Liver (tissue), 9 donors: ENCODE data around the gene PEX5L. TPM values are rescaled to one million over a fixed set of nuclear protein-coding genes. Genes with fewer than 3 reads are reported as not detected.

Experiments
- DNase-seq: peaks from one replicate; pipeline ENCODE4 v3.0.0-alpha.2; 2017; ENCODE audit warnings: low spot score
- H3K27ac ChIP-seq, 2 donors: one replicate each; pipeline ENCODE4 v1.7.0; 2013; ENCODE audit warnings: inconsistent platforms in 2 of 2, low read length in 2 of 2, control low read depth in 1 of 2, low read depth in 1 of 2, mild to moderate bottlenecking in 1 of 2
- H3K27me3 ChIP-seq, 4 donors: one replicate each; pipeline versions ENCODE4 v1.6.1 to v1.7.0; 2013; ENCODE audit warnings: low read length in 3 of 4, inconsistent platforms in 1 of 4, mild to moderate bottlenecking in 1 of 4, moderate library complexity in 1 of 4; ENCODE audit not compliant: control insufficient read depth in 4 of 4, insufficient read depth in 4 of 4
- H3K36me3 ChIP-seq, 4 donors: one replicate each; pipeline versions ENCODE4 v1.6.1 to v1.7.0; 2013; ENCODE audit warnings: low read length in 3 of 4, mild to moderate bottlenecking in 3 of 4, low read depth in 1 of 4, moderate library complexity in 1 of 4; ENCODE audit not compliant: control insufficient read depth in 4 of 4, insufficient read depth in 3 of 4
- H3K4me1 ChIP-seq, 4 donors: one replicate each; pipeline versions ENCODE4 v1.6.1 to v1.7.0; 2013; ENCODE audit warnings: low read length in 3 of 4, mild to moderate bottlenecking in 3 of 4, moderate library complexity in 1 of 4; ENCODE audit not compliant: control insufficient read depth in 4 of 4, insufficient read depth in 4 of 4
- H3K4me3 ChIP-seq, 3 donors: one replicate each; pipeline versions ENCODE4 v1.6.1 to v1.7.0; 2013; ENCODE audit warnings: low read length in 3 of 3, control low read depth in 1 of 3, low read depth in 1 of 3, mild to moderate bottlenecking in 1 of 3
- H3K9ac ChIP-seq, 2 donors: one replicate each; pipeline ENCODE4 v1.7.0; 2013; ENCODE audit warnings: low read length in 2 of 2, mild to moderate bottlenecking in 2 of 2, moderate library complexity in 2 of 2, control low read depth in 1 of 2, low read depth in 1 of 2
- H3K9me3 ChIP-seq, 4 donors: one replicate each; pipeline versions ENCODE4 v1.6.1 to v1.7.0; 2013; ENCODE audit warnings: low read length in 3 of 4; ENCODE audit not compliant: control insufficient read depth in 4 of 4
- EGR1 ChIP-seq, 2 donors: IDR thresholded peaks; 2 replicates each; pipeline ENCODE4 v1.6.1; 2016 to 2018; ENCODE audit warnings: antibody characterized with exemption in 2 of 2, low read depth in 2 of 2
- FOXA1 ChIP-seq: IDR thresholded peaks from 2 replicates; pipeline ENCODE4 v1.6.1; 2016; ENCODE audit warnings: antibody characterized with exemption
- FOXA2 ChIP-seq: IDR thresholded peaks from 2 replicates; pipeline ENCODE4 v1.6.1; 2016; ENCODE audit warnings: antibody characterized with exemption
- GABPA ChIP-seq, 2 donors: IDR thresholded peaks in 1 of 2; conservative IDR thresholded peaks in 1 of 2; 2 replicates each; pipeline ENCODE4 v1.6.1; 2016; ENCODE audit warnings: antibody characterized with exemption in 2 of 2, mild to moderate bottlenecking in 1 of 2, moderate library complexity in 1 of 2
- HNF4A ChIP-seq, 2 donors: conservative IDR thresholded peaks; 2 replicates each; pipeline ENCODE4 v1.6.1; 2016; ENCODE audit warnings: antibody characterized with exemption in 2 of 2, mild to moderate bottlenecking in 2 of 2
- HNF4G ChIP-seq: IDR thresholded peaks from 2 replicates; pipeline ENCODE4 v1.6.1; 2016; ENCODE audit warnings: antibody characterized with exemption
- JUND ChIP-seq, 2 donors: IDR thresholded peaks; 2 replicates each; pipeline ENCODE4 v1.6.1; 2016; ENCODE audit warnings: antibody characterized with exemption in 2 of 2
- NR2F2 ChIP-seq: IDR thresholded peaks from 2 replicates; pipeline ENCODE4 v1.6.1; 2016; ENCODE audit warnings: antibody characterized with exemption
- RAD21 ChIP-seq, 2 donors: IDR thresholded peaks; 2 replicates each; pipeline ENCODE4 v1.6.1; 2016; ENCODE audit warnings: antibody characterized with exemption in 2 of 2, mild to moderate bottlenecking in 2 of 2
- RXRA ChIP-seq, 2 donors: IDR thresholded peaks; 2 replicates each; pipeline ENCODE4 v1.6.1; 2017 to 2018; ENCODE audit warnings: antibody characterized with exemption in 2 of 2, mild to moderate bottlenecking in 1 of 2
- SP1 ChIP-seq: IDR thresholded peaks from 2 replicates; pipeline ENCODE4 v1.6.1; 2018; ENCODE audit warnings: antibody characterized with exemption, mild to moderate bottlenecking
- TAF1 ChIP-seq: conservative IDR thresholded peaks from 2 replicates; pipeline ENCODE4 v1.6.1; 2016; ENCODE audit warnings: antibody characterized with exemption, mild to moderate bottlenecking
- WGBS: extraction: QIAGEN DNeasy Blood & Tissue Kit; methylation state at CpG from one replicate; pipeline ENCODE4 v1.1.7; 2013; 5-methylcytosine and 5-hydroxymethylcytosine counted together
- polyA plus RNA-seq, 2 donors: library from polyadenylated mRNA; stranded (reverse) in 1 of 2; unstranded in 1 of 2; fragments of 200-250 nt in 1 of 2; fragments of >200 nt in 1 of 2; fragmentation: Nextera tagmentation in 1 of 2; extraction: Ambion mirVana in 1 of 2; gene quantifications; one replicate each; pipeline versions ENCODE4 v1.2.1 to v1.2.3, GENCODE V29; 2013 to 2015
- total RNA-seq, 2 donors: library from RNA; depleted of rRNA; stranded (reverse); fragments of >200 nt; gene quantifications; one replicate each; pipeline ENCODE4 v1.2.3, GENCODE V29; 2014
- TF ChIP-seq, protein P1 (sequence below): IDR thresholded peaks from 2 replicates; pipeline ENCODE4 v1.6.1; 2016; ENCODE audit warnings: antibody characterized with exemption
- TF ChIP-seq, protein P2 (sequence below): IDR thresholded peaks from 2 replicates; pipeline ENCODE4 v1.6.1; 2016; ENCODE audit warnings: antibody characterized with exemption, mild to moderate bottlenecking
- TF ChIP-seq, protein P3 (sequence below): fragments of 150-350 bp; IDR thresholded peaks from 2 replicates; pipeline ENCODE4 v1.5.1; 2017; ENCODE audit warnings: improper control_type of control experiment, low read depth, low read length; ENCODE audit not compliant: missing input control
- TF ChIP-seq, protein P4 (sequence below): IDR thresholded peaks from 2 replicates; pipeline ENCODE4 v1.6.1; 2016; ENCODE audit warnings: antibody characterized with exemption
- donor health status: healthy.
- donor health status: healthy.
- donor health status: healthy.
- donor health status: healthy.
- donor health status: healthy.

Gene PEX5L
- total and polyA plus RNA-seq, 4 donors: 0.03 TPM; not detected in 3

DNA sequence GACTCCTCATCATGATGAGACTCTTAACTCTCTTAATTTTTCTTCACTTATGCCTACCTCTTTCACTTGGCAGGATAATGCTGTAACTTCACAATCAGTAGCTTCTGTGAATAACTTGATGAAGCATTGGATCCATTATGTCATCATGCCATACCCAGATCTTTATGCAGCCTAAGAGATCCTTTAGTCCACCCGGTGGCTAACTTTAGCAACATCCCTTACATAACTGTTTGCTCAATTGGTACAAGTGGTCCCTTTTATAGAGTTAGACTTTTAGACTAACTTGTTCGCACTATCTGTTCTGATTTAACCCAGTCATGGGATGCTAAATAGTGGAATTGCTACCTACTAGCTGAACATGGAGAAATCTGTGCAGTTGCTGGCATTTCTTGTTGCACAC lies 199.4 kb downstream of the PEX5L start:
- Histone ChIP-seq H3K27me3 (no peaks in the 10 kb centered on the region), H3K9me3 (no peaks in the 10 kb centered on the region), H3K9ac (no peak overlapping the region), H3K36me3 (no peaks in the 10 kb centered on the region), H3K27ac (no peak overlapping the region), H3K4me3 (no peak overlapping the region), H3K4me1 (peaks cover 0 to 4% (median 0%) of the 10 kb centered on the region in 4 donors)
- WGBS: 65% methylated on average over 2 of the region's 2 CpGs
- TF ChIP-seq RAD21 (IDR thresholded peaks at IDR 0.05): peak in 1 of 2 donors; percentile 6
- TF ChIP-seq, protein P1, sequence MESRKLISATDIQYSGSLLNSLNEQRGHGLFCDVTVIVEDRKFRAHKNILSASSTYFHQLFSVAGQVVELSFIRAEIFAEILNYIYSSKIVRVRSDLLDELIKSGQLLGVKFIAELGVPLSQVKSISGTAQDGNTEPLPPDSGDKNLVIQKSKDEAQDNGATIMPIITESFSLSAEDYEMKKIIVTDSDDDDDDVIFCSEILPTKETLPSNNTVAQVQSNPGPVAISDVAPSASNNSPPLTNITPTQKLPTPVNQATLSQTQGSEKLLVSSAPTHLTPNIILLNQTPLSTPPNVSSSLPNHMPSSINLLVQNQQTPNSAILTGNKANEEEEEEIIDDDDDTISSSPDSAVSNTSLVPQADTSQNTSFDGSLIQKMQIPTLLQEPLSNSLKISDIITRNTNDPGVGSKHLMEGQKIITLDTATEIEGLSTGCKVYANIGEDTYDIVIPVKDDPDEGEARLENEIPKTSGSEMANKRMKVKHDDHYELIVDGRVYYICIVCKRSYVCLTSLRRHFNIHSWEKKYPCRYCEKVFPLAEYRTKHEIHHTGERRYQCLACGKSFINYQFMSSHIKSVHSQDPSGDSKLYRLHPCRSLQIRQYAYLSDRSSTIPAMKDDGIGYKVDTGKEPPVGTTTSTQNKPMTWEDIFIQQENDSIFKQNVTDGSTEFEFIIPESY: no peak
- no peak for DNase-seq

DNA sequence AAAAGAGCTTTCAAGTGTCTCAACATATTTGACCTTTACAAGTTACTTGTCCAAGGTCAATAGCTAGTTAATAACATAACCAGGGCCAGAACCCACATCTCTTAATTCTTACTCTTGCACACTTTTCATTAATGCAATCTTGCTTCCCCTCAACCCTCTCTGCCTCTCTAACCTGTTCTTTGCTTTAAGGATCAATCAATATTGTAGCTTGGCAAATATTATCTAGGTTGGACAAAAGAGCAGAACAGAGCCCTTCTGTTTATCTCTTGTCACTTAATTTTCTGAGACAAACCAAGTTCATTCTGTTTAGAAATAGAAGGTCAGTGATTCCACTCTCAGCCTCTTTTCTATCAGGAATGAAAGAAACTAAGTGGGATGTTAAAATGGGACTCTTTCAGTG lies 203.4 kb downstream of the PEX5L start:
- no peak overlapping the region for H3K27ac ChIP-seq
- no peaks in the 10 kb centered on the region for H3K9me3 ChIP-seq
- H3K27me3 ChIP-seq: no peaks in the 10 kb centered on the region
- peaks cover 0 to 4% (median 0%) of the 10 kb centered on the region in 4 donors for H3K4me1 ChIP-seq
- no peaks in the 10 kb centered on the region for H3K36me3 ChIP-seq
- no peak overlapping the region for H3K4me3 ChIP-seq
- H3K9ac ChIP-seq: no peak overlapping the region
- DNase-seq: no peak
- TF ChIP-seq, protein P2, sequence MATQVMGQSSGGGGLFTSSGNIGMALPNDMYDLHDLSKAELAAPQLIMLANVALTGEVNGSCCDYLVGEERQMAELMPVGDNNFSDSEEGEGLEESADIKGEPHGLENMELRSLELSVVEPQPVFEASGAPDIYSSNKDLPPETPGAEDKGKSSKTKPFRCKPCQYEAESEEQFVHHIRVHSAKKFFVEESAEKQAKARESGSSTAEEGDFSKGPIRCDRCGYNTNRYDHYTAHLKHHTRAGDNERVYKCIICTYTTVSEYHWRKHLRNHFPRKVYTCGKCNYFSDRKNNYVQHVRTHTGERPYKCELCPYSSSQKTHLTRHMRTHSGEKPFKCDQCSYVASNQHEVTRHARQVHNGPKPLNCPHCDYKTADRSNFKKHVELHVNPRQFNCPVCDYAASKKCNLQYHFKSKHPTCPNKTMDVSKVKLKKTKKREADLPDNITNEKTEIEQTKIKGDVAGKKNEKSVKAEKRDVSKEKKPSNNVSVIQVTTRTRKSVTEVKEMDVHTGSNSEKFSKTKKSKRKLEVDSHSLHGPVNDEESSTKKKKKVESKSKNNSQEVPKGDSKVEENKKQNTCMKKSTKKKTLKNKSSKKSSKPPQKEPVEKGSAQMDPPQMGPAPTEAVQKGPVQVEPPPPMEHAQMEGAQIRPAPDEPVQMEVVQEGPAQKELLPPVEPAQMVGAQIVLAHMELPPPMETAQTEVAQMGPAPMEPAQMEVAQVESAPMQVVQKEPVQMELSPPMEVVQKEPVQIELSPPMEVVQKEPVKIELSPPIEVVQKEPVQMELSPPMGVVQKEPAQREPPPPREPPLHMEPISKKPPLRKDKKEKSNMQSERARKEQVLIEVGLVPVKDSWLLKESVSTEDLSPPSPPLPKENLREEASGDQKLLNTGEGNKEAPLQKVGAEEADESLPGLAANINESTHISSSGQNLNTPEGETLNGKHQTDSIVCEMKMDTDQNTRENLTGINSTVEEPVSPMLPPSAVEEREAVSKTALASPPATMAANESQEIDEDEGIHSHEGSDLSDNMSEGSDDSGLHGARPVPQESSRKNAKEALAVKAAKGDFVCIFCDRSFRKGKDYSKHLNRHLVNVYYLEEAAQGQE: no peak
- TF ChIP-seq FOXA2: no peak
- TF ChIP-seq RAD21 (IDR thresholded peaks at IDR 0.05): no peak
- TF ChIP-seq, protein P3, sequence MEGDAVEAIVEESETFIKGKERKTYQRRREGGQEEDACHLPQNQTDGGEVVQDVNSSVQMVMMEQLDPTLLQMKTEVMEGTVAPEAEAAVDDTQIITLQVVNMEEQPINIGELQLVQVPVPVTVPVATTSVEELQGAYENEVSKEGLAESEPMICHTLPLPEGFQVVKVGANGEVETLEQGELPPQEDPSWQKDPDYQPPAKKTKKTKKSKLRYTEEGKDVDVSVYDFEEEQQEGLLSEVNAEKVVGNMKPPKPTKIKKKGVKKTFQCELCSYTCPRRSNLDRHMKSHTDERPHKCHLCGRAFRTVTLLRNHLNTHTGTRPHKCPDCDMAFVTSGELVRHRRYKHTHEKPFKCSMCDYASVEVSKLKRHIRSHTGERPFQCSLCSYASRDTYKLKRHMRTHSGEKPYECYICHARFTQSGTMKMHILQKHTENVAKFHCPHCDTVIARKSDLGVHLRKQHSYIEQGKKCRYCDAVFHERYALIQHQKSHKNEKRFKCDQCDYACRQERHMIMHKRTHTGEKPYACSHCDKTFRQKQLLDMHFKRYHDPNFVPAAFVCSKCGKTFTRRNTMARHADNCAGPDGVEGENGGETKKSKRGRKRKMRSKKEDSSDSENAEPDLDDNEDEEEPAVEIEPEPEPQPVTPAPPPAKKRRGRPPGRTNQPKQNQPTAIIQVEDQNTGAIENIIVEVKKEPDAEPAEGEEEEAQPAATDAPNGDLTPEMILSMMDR: no peak
- TF ChIP-seq HNF4G: no peak
- no peak for TF ChIP-seq EGR1 (IDR thresholded peaks at IDR 0.05; ENCODE audit: low read depth in 2 of 2)
- TF ChIP-seq TAF1: no peak
- TF ChIP-seq JUND (IDR thresholded peaks at IDR 0.05): no peak
- TF ChIP-seq, protein P4, sequence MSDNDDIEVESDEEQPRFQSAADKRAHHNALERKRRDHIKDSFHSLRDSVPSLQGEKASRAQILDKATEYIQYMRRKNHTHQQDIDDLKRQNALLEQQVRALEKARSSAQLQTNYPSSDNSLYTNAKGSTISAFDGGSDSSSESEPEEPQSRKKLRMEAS: no peak
- TF ChIP-seq SP1: no peak
- TF ChIP-seq, protein P1: no peak
- TF ChIP-seq FOXA1: no peak
- TF ChIP-seq GABPA (IDR thresholded peaks at IDR 0.05 in 1 of 2, conservative IDR thresholded peaks at IDR 0.05 in 1 of 2): no peak
- no peak for TF ChIP-seq NR2F2
- TF ChIP-seq HNF4A (conservative IDR thresholded peaks at IDR 0.05): no peak
- no peak for TF ChIP-seq RXRA (IDR thresholded peaks at IDR 0.05)
